NCI-H345 (cell line): ENCODE measurements around the gene CYB5R2.

Experiments
- DNase-seq: peaks from one replicate; lab custom pipeline; 2025; lab: John Stamatoyannopoulos, UW

Gene CYB5R2

DNA sequence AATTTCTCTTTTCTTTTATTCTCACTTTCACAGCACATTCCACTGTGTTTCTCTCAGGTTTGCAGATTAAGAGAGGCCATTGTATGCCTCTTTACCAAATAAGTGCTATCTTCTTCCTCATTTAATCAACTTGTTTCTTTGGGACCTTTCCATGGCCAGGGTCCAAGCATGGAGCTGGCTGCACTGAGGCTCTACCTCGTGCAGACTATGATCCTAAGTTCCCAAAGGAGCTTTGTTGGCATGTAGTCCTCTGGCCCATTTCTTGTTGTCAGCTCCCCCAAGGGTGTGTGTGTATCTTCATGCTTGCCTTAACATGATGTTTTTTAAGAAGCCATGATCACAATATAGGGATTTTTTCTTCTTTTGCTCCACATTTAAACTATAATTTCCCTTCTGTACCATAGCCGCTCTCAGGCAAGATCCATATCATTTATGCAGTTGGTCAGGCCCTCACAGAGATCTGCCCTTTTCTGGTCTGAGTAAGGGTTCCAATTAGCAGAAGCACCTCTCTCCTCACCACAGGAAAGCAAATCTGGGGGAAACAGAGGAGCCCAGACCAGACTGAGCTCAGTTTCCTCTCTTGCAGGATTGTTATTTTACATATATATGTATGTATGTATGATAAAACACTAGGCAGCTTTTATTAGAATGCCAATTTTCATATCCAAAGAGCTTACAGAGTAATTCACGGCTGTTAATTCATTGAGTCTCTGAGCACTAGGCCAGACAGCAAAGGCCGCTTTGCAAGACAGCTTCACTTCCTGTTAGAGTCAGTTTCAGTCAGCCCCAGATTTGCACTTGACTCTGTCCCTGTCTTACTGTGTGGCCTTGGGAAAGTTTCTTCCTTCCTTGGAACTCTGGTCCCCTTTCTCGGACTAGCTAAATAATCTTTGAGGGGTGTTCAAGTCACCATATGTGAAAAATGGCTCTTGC is 34.3 kb downstream of the CYB5R2 start:
- DNase-seq = no peak

DNA sequence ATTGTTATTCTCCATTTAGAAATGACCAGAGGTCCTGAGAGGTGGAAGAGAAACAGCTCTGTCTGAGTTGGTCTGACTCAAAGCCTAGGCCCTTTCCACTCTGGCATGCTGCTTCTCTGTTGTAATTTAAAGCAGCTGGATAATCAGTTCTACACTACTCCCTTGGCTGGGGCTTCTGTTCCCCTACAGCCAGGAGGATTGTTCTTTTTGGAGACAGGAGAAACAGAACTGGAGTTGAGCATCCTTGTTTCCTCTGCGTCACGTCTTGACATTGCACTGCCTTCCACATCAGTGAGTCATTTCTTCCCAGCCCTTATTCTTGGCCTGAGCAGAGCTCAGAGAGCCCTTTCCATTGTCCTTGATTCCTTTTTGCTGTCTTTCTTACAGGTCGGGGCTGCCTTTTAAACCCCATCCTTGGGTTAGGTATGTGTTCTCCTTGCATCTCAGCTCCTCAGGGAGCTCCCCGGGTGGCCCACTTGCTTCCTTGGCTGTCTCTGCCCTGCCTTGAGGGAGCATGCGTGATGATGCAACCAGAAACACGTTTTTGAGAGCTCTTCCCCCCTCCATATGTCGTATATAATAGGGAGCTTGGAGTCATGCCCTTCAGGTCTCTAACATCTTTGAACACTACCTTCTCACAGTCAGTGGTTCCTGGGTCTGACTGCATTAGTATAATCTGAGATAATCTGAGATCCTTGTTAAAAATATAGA is 35.7 kb downstream of the CYB5R2 start:
- no peak for DNase-seq

DNA sequence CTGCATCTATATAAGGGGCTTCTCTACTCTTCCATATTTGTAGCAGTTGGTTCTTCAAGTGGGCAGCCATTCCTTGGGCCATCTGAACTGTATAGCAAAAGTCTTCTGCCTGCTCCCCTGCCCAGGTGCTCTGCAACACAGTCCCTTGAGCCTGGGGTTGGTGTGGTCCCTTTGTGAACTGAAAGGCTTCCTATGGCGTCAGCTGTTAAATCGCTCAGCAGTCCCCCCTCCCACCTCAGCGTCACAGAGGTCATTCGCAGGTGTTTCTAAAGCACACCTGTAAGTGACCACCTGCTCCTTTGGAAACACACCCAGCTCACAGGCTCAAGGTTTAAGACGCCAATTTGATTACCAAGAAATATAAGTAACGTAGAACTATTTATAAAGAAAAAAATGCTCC is 37.0 kb downstream of the CYB5R2 start:
- DNase-seq = no peak

DNA sequence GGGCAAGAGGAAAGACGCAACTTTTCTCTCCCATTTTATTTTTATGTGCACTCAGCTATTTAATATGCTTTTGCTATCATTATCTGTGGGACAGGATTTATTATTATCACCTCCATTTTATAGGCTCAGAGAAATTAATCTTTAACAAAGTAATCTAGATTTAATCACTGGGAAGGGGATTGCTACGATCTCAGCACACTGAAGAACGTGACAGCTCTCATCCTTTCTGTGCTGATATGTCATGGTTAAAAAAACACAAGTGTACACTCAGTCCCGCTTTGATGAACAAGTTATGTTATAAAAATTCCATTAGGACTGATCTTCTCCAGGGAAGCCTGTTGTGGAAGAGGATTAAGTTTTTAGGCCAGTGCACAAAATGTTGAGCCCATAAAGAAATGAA is 37.6 kb downstream of the CYB5R2 start:
- DNase-seq = no peak

DNA sequence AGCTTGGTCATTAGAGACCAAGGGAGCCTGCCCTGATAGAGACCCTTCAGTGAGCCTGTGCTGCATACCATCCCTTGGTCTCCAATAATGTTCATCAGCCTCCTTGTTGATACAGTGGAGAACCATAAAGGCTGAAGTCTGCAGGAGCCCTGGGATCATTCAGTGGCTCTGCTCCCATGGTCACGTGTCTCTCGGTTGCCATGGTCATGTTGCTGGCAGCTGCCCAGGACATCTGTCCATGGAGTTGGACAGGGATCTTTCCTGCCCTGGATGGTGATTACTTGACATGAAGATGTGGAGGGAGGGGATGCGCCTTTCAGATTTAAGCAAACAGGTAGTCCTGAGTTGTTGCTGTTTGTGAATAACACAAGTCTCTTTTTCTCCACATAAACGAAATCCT is 38.2 kb downstream of the CYB5R2 start:
- no peak for DNase-seq

DNA sequence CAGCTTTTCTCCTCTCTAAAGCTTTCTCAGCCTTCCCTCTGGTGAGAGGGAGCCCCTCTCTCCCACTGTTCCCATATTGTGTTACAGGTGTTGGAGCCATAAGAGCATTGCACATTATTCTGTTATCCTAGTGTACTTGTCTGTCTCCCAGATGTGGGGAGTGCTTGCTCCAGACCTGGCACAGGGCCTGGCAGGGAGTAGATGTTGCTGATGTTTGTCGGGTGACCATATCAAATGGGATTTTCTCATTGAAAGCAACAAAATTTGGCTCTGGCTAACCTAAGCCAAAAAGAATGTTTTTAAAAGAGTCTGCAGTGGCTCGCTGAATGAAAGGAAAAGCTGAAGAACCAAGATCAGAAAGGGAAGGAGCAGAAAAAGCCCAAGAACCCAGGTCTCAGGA is 41.1 kb downstream of the CYB5R2 start:
- DNase-seq = no peak

DNA sequence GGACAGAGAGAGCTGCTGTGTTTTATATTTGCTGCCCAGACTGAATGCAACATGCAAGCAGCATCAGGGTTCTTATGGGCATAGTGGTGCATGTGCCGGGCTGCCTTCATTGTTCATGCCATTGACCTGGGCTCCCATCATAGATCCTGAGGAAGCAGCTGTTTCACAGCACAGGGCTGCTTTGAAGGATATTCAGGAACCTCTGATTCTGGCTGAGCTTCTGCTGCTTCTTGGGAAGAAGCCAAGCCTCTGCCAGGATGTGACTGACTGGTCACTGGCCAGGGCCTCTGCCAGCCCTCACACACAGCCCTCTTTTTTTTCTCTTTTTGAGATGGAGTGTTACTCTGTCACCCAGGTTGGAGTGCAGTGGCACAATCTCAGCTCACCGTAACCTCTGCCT is 43.3 kb downstream of the CYB5R2 start:
- no peak for DNase-seq

DNA sequence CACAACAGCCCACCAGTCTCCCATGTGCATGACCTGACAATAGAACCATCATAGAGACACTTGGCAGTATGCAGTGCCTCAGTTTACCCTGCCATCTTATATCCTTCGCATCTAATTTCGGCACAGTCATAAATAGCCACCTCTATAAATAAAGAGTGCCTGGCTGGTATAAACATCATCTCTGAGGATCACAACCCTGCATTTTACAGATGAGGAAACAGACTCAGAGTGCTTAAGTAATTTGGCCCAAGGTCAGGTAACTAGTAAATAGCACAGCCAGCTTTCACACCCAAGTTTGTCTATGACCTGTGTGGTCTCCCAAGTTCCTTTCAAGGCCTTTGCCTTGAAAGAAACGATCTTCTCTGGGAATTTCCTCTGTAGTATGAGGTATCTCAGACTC is 44.6 kb downstream of the CYB5R2 start:
- DNase-seq = no peak

DNA sequence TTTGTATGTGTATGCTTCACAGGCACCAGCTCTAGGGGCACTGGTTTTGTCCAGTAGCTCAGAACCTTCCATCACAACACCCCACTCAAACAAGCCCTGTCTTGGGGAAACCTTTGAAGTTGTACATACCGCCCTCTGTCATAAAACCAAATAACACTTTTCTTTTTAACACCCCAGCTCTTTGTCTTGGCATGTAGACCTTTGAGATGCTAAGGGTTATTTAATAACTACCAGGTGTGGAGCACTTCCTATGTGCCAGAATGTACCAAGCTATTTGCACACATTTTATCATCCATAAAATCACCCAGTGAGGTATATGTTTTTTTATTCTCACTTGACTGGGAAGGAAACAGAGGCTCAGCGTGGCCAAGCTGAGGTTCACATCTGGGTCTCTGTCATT is 50.6 kb downstream of the CYB5R2 start:
- no peak for DNase-seq

DNA sequence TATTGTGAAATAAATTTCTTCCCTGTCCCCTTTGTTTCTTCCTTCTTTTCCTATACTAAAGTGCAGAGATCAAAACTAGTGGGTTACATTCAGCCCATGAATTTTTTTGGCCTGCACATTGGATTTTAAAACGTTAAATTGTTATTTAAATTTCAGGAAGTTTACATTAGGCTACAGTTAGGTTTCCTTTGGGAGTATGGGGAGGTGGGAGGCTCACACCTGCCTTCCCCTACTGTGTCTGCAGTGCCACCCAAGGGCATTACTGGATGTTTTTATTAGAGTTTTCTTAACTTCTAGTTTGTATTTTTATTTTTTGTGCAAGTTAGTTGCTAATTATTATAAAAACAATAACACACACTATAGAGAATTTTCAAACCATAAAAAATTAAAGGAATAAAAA is 51.7 kb downstream of the CYB5R2 start:
- no peak for DNase-seq

DNA sequence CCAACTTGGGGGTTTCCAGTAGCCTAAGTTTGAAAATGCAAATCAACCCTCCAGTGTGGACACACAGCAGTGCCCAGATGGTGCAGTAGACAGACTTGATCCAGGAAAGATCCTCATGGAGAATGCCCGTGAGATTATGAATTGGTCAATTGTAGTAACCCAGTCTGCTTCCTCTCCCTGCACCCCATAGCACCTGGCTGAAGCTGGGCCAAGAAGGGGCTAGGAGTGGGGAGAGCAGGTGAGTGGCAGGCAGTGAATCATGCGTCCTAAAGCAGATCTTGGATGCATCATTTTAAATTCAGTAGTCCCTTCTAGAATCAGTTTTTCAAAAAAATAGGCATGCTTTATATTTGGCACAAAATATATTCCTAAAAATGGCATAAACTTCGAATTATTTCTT is 52.2 kb downstream of the CYB5R2 start:
- no peak for DNase-seq

DNA sequence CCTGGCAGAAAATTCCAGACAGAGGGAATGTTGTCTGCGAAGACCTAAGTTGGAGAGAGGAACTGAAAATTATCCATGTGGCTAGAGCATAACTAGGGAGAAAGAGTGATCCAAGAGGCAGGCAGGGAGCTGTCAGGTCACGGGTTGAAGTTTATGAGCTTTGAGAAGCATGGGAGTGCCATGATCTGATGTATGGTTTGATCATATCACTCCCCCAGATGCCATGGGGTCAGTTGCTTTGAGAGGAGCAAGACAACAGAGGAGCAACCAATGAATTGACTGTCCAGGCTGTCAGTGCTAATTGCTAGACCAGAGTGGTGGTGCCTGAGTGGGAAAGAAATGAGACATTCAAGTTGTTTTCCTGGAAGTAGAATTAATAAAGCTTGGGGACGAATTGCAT is 54.0 kb downstream of the CYB5R2 start:
- DNase-seq = no peak

DNA sequence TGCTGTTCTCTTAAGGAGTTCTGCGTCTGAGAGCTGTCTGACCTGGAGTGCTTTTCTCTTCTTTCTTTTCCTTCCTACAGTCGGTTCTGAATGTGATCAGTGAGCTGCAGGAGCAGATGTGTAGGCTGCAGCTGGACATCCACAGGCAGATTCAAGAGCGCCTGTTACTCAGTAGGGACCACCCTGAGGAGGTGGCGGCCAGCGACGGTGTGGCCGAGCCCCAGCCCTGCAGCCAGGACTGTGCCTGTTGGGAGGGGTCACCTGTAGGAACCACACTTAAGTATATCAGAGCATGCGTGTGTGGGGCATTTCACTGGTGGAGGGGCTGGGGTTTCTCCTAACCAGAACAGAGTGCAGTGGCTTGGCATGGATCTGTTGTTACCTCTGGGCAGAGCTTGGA is 56.3 kb downstream of the CYB5R2 start:
- DNase-seq = no peak
